22Rv1 (cell line): ENCODE data around the gene COL10A1.

Source experiments
- H3K27ac ChIP-seq: fragments of 450-650 bp; 2 replicates; pipeline ENCODE4 v1.5.1; 2017
- CTCF ChIP-seq: fragments of 450-650 bp; IDR thresholded peaks from 2 replicates; pipeline ENCODE4 v1.5.1; 2017; ENCODE audit warnings: mild to moderate bottlenecking
- ZFX ChIP-seq: fragments of 450-650 bp; IDR thresholded peaks from 2 replicates; pipeline ENCODE4 v1.6.1; 2017; ENCODE audit warnings: antibody characterized with exemption, borderline replicate concordance

Gene COL10A1

DNA sequence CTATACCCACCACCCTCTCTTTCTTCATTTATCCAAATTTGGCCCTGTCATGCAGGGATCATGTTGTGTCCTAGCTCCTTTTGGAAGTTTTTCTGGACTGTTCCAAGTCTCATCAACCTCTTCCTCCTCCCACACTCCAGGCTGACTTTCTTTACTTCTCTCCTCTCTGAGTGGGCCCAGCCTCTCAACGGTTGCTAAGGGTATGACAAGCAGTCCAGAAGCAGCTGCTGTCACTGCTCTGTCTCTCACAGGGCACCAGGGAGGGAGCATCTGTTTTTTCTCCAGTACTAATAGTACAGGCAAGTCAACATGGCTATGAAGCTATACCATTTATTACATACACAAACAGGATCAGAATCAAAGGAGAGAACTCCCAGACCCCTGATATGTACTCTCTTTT, 17.1 kb downstream of the COL10A1 start:
- no peak overlapping the region for H3K27ac ChIP-seq
- TF ChIP-seq CTCF (no peak), ZFX (no peak)

- TF ChIP-seq CTCF (no peak), ZFX (no peak)
- H3K27ac ChIP-seq: no peak overlapping the region
These were observed 19.8 kb downstream of the COL10A1 start for GRCh38 chr6:116106146-116106545.

GRCh38 chr6:116105247-116105646, 20.7 kb downstream of the COL10A1 start:
- TF ChIP-seq CTCF (no peak), ZFX (no peak)

DNA sequence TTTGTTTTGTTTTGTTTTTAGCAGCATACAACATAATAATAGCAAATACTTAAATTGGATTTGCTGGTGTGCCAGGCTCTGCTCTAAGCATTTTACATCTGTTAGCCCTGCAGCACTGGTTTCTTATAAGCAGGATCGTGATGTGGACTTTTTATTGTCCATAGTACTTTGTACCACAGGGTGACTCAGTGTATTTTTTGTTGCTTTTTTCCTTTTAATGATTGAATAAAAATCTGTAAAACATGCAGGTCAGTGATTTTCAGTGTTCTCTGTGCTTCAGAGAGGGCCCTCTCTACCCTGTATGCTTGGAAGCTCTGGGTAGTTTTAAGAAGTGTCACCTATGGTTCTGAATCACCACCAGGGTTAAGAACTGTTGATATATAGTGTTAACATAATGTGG, 21.3 kb downstream of the COL10A1 start:
- no peak for TF ChIP-seq ZFX
- TF ChIP-seq CTCF: no peak
- H3K27ac ChIP-seq: no peak overlapping the region

More at GRCh38 chr6:116105247-116105646, 20.7 kb downstream of the COL10A1 start:
- no peak overlapping the region for H3K27ac ChIP-seq

DNA sequence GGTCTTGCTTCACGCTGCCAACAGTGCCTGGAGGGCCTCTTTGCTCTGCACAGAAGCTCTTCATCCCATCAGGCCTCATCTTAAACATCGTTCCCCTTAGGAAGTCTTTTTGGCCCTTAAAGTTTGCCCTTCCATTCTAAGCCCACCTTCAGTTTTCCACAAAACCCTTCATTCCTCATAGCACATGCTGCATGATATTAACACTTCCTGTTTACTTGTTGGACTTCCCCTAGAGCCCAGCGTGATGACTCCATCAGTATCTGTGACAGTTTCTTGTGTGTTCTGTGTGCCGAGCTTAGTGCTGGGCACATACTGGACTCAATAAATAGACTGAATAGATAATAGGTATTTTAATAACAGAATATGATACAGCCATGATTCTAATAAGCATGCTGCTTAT, 23.1 kb downstream of the COL10A1 start:
- TF ChIP-seq ZFX: no peak
- TF ChIP-seq CTCF: no peak
- no peak overlapping the region for H3K27ac ChIP-seq

GRCh38 chr6:116101790-116102189, 24.1 kb downstream of the COL10A1 start:
- no peak for TF ChIP-seq CTCF
- no peak for TF ChIP-seq ZFX
- H3K27ac ChIP-seq: peak overlapping the region; percentile 93

GRCh38 chr6:116101302-116101718, 24.6 kb downstream of the COL10A1 start:
- no peak for TF ChIP-seq CTCF
- no peak for TF ChIP-seq ZFX

More at GRCh38 chr6:116101302-116101718, 24.6 kb downstream of the COL10A1 start:
- peak overlapping the region; percentile 93 for H3K27ac ChIP-seq
